Measurements from ENCODE around the gene GADD45G.

DNA sequence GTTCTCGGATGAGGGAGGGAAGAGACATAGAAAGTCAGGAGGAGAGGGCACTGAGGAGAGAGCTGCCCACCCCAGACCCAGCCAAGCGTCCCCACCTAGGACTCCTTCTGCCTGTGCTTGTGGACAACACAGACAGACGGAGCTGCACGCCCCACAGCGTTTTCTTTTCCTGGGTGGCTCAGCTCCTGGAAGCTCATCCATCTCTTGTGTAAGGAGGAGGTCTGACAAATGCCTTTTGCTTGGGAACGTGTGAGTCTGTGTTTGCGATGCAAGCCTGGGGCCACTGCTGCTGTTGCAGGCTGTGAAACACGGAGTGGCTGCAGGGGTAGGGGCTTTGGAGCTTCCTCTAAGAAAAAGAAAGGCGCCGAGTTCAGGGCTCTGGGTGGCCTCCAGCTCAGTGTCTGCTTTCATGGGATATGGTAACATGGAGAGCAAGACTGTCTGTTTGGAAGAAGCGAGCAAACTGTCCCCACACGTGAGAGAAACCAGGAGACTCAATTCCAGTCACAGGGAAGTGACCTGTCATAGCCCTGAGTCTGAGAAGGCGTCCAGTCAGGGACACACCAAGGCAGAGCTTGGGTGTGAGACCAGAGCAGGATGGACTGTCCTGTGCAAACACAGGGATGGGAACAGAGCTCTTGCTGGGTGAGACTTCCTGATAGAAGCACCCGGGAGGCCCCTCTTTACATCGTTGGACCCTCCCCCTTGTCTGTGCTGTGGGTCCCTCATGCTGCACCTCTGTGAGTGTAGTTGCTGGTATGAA, 42.7 kb downstream of the GADD45G start:
- TF ChIP-seq, protein P1, sequence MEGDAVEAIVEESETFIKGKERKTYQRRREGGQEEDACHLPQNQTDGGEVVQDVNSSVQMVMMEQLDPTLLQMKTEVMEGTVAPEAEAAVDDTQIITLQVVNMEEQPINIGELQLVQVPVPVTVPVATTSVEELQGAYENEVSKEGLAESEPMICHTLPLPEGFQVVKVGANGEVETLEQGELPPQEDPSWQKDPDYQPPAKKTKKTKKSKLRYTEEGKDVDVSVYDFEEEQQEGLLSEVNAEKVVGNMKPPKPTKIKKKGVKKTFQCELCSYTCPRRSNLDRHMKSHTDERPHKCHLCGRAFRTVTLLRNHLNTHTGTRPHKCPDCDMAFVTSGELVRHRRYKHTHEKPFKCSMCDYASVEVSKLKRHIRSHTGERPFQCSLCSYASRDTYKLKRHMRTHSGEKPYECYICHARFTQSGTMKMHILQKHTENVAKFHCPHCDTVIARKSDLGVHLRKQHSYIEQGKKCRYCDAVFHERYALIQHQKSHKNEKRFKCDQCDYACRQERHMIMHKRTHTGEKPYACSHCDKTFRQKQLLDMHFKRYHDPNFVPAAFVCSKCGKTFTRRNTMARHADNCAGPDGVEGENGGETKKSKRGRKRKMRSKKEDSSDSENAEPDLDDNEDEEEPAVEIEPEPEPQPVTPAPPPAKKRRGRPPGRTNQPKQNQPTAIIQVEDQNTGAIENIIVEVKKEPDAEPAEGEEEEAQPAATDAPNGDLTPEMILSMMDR (conservative IDR thresholded peaks at IDR 0.05; ENCODE audit: low read depth, low read length): no peak
- no peak for TF ChIP-seq EZH2 (IDR thresholded peaks at IDR 0.05; ENCODE audit: borderline replicate concordance, low read depth, low read length, poor library complexity, severe bottlenecking)

Measured in A673 (cell line).